ENCODE results near the gene ACOT7.

ACOT7 gene

GRCh38 chr1:6424000-6424565, 30.5 kb upstream of the ACOT7 start:
- no peak for DNase-seq

- peak; percentile 90 for DNase-seq
Measured at GRCh38 chr1:6423321-6423999, 29.9 kb upstream of the ACOT7 start.

GRCh38 chr1:6421266-6421665, 27.7 kb upstream of the ACOT7 start:
- DNase-seq, result no peak

GRCh38 chr1:6420454-6421042, 27.0 kb upstream of the ACOT7 start:
- DNase-seq, result no peak

- DNase-seq, result no peak
Measured at GRCh38 chr1:6419804-6420453, 26.4 kb upstream of the ACOT7 start, which contains the start of gene HES2. HES2 (minus strand) TSS chr1:6419919; CDS start chr1:6419820, 99 bp downstream.

- DNase-seq, result no peak
Measured at GRCh38 chr1:6419397-6419803, 25.8 kb upstream of the ACOT7 start.

GRCh38 chr1:6418668-6419396, 25.3 kb upstream of the ACOT7 start:
- no peak for DNase-seq

GRCh38 chr1:6417961-6418667, 24.5 kb upstream of the ACOT7 start:
- DNase-seq, result no peak

- no peak for DNase-seq
Measured at GRCh38 chr1:6416906-6417305, 23.3 kb upstream of the ACOT7 start.

GRCh38 chr1:6416295-6416656, 22.7 kb upstream of the ACOT7 start:
- DNase-seq, result no peak

- DNase-seq, result no peak
Measured at GRCh38 chr1:6414881-6415626, 21.5 kb upstream of the ACOT7 start.

- peak; percentile 21 for DNase-seq
Measured at GRCh38 chr1:6414443-6414844, 20.9 kb upstream of the ACOT7 start.

- DNase-seq, result peak; percentile 93
Measured at GRCh38 chr1:6412896-6413295, 19.3 kb upstream of the ACOT7 start.

GRCh38 chr1:6410248-6410893, 16.8 kb upstream of the ACOT7 start:
- DNase-seq, result no peak

GRCh38 chr1:6409733-6410132, 16.2 kb upstream of the ACOT7 start:
- no peak for DNase-seq

GRCh38 chr1:6409053-6409452, 15.5 kb upstream of the ACOT7 start:
- no peak for DNase-seq

GRCh38 chr1:6408023-6408422, 14.5 kb upstream of the ACOT7 start:
- no peak for DNase-seq

- DNase-seq, result no peak
Measured at GRCh38 chr1:6401673-6402072, 8.1 kb upstream of the ACOT7 start.

GRCh38 chr1:6399294-6399693, 5.7 kb upstream of the ACOT7 start:
- no peak for DNase-seq

GRCh38 chr1:6397844-6398441, 4.4 kb upstream of the ACOT7 start:
- no peak for DNase-seq

- DNase-seq, result no peak
Measured at GRCh38 chr1:6396998-6397397, 3.4 kb upstream of the ACOT7 start.
